Activated CD4-positive, CD25-positive, alpha-beta regulatory T cell treated with anti-CD3 and anti-CD28 coated beads, Interleukin-2, amount 50 U/mL, for 72 hours (primary cell): ENCODE data around the gene GPR63.

Source experiments
- DNase-seq: peaks from one replicate; pipeline ENCODE4 v3.0.0; 2021

Gene GPR63

GRCh38 chr6:96749891-96750290 lies 87.4 kb downstream of the GPR63 start:
- DNase-seq = no peak
